Trophoblast cell (in vitro differentiated cells and primary cell): ENCODE data around the gene PTPN23.

Experiments
- DNase-seq, 2 donors: peaks; one replicate each; pipeline ENCODE4 v3.0.0-alpha.2; 2016
- H2AFZ ChIP-seq: 2 replicates; pipeline ENCODE4 v1.6.1; 2013; ENCODE audit warnings: low read length, moderate library complexity, mild to moderate bottlenecking; ENCODE audit not compliant: insufficient read depth, poor library complexity
- H2AK5ac ChIP-seq: 2 replicates; pipeline ENCODE4 v1.6.1; 2013; ENCODE audit warnings: mild to moderate bottlenecking, low read length
- H2BK120ac ChIP-seq: 2 replicates; pipeline ENCODE4 v1.6.1; 2013; ENCODE audit warnings: low read length, mild to moderate bottlenecking, moderate library complexity; ENCODE audit not compliant: insufficient read depth, poor library complexity
- H2BK12ac ChIP-seq: 2 replicates; pipeline ENCODE4 v1.6.1; 2013; ENCODE audit warnings: mild to moderate bottlenecking, low read length, moderate library complexity
- H2BK5ac ChIP-seq: 2 replicates; pipeline ENCODE4 v1.6.1; 2013; ENCODE audit warnings: low read length, low read depth, moderate library complexity, mild to moderate bottlenecking; ENCODE audit not compliant: poor library complexity
- H3K14ac ChIP-seq: 2 replicates; pipeline ENCODE4 v1.6.1; 2013; ENCODE audit warnings: mild to moderate bottlenecking, low read length
- H3K18ac ChIP-seq: 2 replicates; pipeline ENCODE4 v1.6.1; 2013; ENCODE audit warnings: mild to moderate bottlenecking, low read length
- H3K23ac ChIP-seq: 2 replicates; pipeline ENCODE4 v1.6.1; 2013; ENCODE audit warnings: low read length
- H3K27ac ChIP-seq: 2 replicates; pipeline ENCODE4 v1.5.1; 2013; ENCODE audit warnings: low read depth, mild to moderate bottlenecking, inconsistent platforms, low read length, moderate library complexity
- H3K27me3 ChIP-seq: 2 replicates; pipeline ENCODE4 v1.6.1; 2013; ENCODE audit warnings: inconsistent platforms, mild to moderate bottlenecking, low read length, moderate library complexity; ENCODE audit not compliant: insufficient read depth
- H3K36me3 ChIP-seq, 2 experiments: 1 replicate in 1 of 2; 2 replicates in 1 of 2; pipeline ENCODE4 v1.6.1; 2013; ENCODE audit warnings: low read length in 2 of 2, mild to moderate bottlenecking in 2 of 2, moderate library complexity in 1 of 2; ENCODE audit not compliant: insufficient read depth in 2 of 2, control insufficient read depth in 1 of 2
- H3K4ac ChIP-seq: 2 replicates; pipeline ENCODE4 v1.6.1; 2013; ENCODE audit warnings: low read depth, mild to moderate bottlenecking, low read length, moderate library complexity
- H3K4me1 ChIP-seq, 2 experiments: 1 replicate in 1 of 2; 2 replicates in 1 of 2; pipeline ENCODE4 v1.6.1; 2013; ENCODE audit warnings: low read length in 2 of 2, mild to moderate bottlenecking in 2 of 2, moderate library complexity in 1 of 2; ENCODE audit not compliant: insufficient read depth in 2 of 2, control insufficient read depth in 1 of 2
- H3K4me2 ChIP-seq: 2 replicates; pipeline ENCODE4 v1.6.1; 2013; ENCODE audit warnings: inconsistent platforms, mild to moderate bottlenecking, low read length, moderate library complexity
- H3K4me3 ChIP-seq: 2 replicates; pipeline ENCODE4 v1.5.1; 2013; ENCODE audit warnings: mild to moderate bottlenecking, low read depth, low read length, inconsistent platforms
- H3K79me1 ChIP-seq: one replicate; pipeline ENCODE4 v1.6.1; 2013; ENCODE audit warnings: low read length
- H3K79me2 ChIP-seq: 2 replicates; pipeline ENCODE4 v1.6.1; 2013; ENCODE audit warnings: low read length, mild to moderate bottlenecking; ENCODE audit not compliant: control insufficient read depth, insufficient read depth, poor library complexity
- H3K9ac ChIP-seq: 2 replicates; pipeline ENCODE4 v1.6.1; 2013; ENCODE audit warnings: mild to moderate bottlenecking, low read length
- H3K9me3 ChIP-seq: 2 replicates; pipeline ENCODE4 v1.6.1; 2013; ENCODE audit warnings: low read depth, mild to moderate bottlenecking, control low read depth, inconsistent platforms, low read length; ENCODE audit not compliant: insufficient read depth
- H4K12ac ChIP-seq: 2 replicates; pipeline ENCODE4 v1.6.1; 2013; ENCODE audit warnings: low read depth, mild to moderate bottlenecking, low read length, moderate library complexity
- H4K8ac ChIP-seq: 2 replicates; pipeline ENCODE4 v1.6.1; 2013; ENCODE audit warnings: low read depth, mild to moderate bottlenecking, low read length, moderate library complexity
- H4K91ac ChIP-seq: one replicate; pipeline ENCODE4 v1.6.1; 2013; ENCODE audit warnings: low read depth, mild to moderate bottlenecking, low read length, moderate library complexity
- WGBS: extraction: QIAGEN DNeasy Blood & Tissue Kit; methylation state at CpG from one replicate; pipeline ENCODE4 v1.1.7; 2013; ENCODE audit warnings: missing lambda C conversion rate; ENCODE audit not compliant: insufficient read length, insufficient coverage; ENCODE audit errors: extremely low coverage; 5-methylcytosine and 5-hydroxymethylcytosine counted together

The PTPN23 gene

DNA sequence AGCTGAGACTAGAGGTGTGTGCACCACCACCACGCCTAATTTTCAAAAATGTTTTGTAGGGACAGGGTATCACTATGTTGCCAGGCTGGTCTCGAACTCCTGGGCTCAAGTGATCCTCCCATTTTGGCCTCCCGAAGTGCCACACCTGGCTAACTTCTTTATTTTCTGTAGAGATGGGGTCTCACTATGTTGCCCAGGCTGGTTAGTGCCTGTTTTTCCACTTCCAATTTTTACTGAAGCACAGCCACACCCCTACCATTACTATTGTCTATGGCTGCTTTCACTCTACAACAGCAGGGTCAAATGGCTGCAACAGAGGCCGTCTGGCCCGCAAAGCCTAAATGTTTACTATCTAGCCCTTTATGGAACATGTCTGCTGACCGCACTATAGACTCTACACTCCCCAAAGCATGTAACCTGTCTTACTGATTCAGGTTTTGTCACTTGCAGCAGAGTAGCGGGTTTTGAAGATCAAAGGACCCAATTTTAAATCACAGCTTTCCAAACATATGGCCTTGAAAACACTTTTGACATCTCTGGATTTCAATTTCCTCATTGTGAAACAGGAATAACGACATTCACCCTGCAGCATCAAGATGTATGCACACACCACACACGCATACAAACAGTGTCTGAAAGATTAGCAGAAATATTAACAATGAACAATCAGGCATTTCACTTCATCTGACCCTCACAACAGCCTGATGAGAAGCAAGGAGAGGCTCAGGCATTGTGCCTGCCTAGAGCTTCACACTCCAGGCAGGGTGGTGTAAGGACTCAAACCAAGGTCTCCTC lies 48.9 kb downstream of the PTPN23 start:
- Histone ChIP-seq H4K12ac (no peak overlapping the region), H3K4me1 (peaks cover 3 to 9% of the 10 kb centered on the region in 2 experiments), H3K4ac (no peak overlapping the region), H2BK120ac (no peak overlapping the region), H3K9ac (no peak overlapping the region), H3K27ac (no peak overlapping the region), H3K23ac (no peak overlapping the region), H3K79me2 (no peaks in the 10 kb centered on the region), H2AFZ (no peak overlapping the region), H2BK12ac (no peak overlapping the region), H3K18ac (no peak overlapping the region), H4K91ac (no peak overlapping the region), H2BK5ac (no peak overlapping the region), H3K36me3 (peaks cover 13 to 24% of the 10 kb centered on the region in 2 experiments), H3K27me3 (no peaks in the 10 kb centered on the region), H3K9me3 (peaks cover 3% of the 10 kb centered on the region), H4K8ac (no peak overlapping the region), H3K4me3 (no peak overlapping the region), H2AK5ac (no peak overlapping the region), H3K4me2 (no peak overlapping the region), H3K14ac (no peak overlapping the region), H3K79me1 (no peaks in the 10 kb centered on the region)
- WGBS, result no CpG with 5 or more reads among the region's 9 CpGs
- DNase-seq, result peak in 1 of 2 donors; percentile 80

- Histone ChIP-seq H2BK5ac (no peak overlapping the region), H3K79me2 (no peaks in the 10 kb centered on the region), H2BK12ac (no peak overlapping the region), H3K36me3 (peaks cover 13 to 25% of the 10 kb centered on the region in 2 experiments), H3K9me3 (peaks cover 3% of the 10 kb centered on the region), H3K27me3 (no peaks in the 10 kb centered on the region), H3K9ac (no peak overlapping the region), H2AK5ac (no peak overlapping the region), H2BK120ac (no peak overlapping the region), H3K79me1 (no peaks in the 10 kb centered on the region), H3K4me3 (no peak overlapping the region), H3K4ac (no peak overlapping the region), H3K18ac (no peak overlapping the region), H3K27ac (no peak overlapping the region), H4K91ac (no peak overlapping the region), H3K4me2 (no peak overlapping the region), H3K14ac (no peak overlapping the region), H3K23ac (no peak overlapping the region), H2AFZ (no peak overlapping the region), H3K4me1 (peaks cover 3 to 9% of the 10 kb centered on the region in 2 experiments), H4K8ac (no peak overlapping the region), H4K12ac (no peak overlapping the region)
- WGBS, result no CpG with 5 or more reads among the region's 7 CpGs
- no peak for DNase-seq
Observed at GRCh38 chr3:47430606-47431005, 49.8 kb downstream of the PTPN23 start.

DNA sequence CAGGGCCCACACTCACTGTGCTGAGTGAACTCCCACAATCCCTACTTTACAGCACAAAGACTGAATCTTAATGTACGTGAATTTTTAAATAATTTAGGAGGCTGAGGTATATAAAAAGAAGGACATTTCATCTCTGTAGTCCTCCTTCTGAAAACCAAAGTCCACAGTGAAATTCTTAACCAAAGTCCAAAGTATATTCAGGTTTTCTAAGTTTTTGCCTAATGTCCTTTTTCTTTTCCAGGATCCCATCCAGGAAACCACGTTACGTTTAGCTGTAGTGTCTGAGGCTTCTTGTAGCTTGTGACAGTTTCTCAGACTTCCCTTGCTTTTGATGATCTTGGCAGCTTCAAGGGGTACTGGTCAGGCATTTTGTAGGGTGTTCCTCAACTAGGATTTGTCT lies 50.4 kb downstream of the PTPN23 start:
- H2AFZ ChIP-seq, result no peak overlapping the region
- H3K4me1 ChIP-seq, result peaks cover 3 to 9% of the 10 kb centered on the region in 2 experiments
- H3K4ac ChIP-seq, result no peak overlapping the region
- H3K79me1 ChIP-seq, result no peaks in the 10 kb centered on the region
- H2BK5ac ChIP-seq, result no peak overlapping the region
- no peak overlapping the region for H4K8ac ChIP-seq
- H3K18ac ChIP-seq, result no peak overlapping the region
- H2BK12ac ChIP-seq, result no peak overlapping the region
- H3K4me3 ChIP-seq, result no peak overlapping the region
- H3K36me3 ChIP-seq, result peaks cover 13 to 22% of the 10 kb centered on the region in 2 experiments
- H3K9me3 ChIP-seq, result peaks cover 3% of the 10 kb centered on the region
- no peak overlapping the region for H4K12ac ChIP-seq
- H2AK5ac ChIP-seq, result no peak overlapping the region
- no peaks in the 10 kb centered on the region for H3K27me3 ChIP-seq
- no CpG with 5 or more reads among the region's 3 CpGs for WGBS
- H3K23ac ChIP-seq, result no peak overlapping the region
- H3K27ac ChIP-seq, result no peak overlapping the region
- H3K14ac ChIP-seq, result no peak overlapping the region
- no peak overlapping the region for H2BK120ac ChIP-seq
- no peak overlapping the region for H4K91ac ChIP-seq
- no peaks in the 10 kb centered on the region for H3K79me2 ChIP-seq
- H3K4me2 ChIP-seq, result no peak overlapping the region
- DNase-seq, result no peak
- no peak overlapping the region for H3K9ac ChIP-seq

DNA sequence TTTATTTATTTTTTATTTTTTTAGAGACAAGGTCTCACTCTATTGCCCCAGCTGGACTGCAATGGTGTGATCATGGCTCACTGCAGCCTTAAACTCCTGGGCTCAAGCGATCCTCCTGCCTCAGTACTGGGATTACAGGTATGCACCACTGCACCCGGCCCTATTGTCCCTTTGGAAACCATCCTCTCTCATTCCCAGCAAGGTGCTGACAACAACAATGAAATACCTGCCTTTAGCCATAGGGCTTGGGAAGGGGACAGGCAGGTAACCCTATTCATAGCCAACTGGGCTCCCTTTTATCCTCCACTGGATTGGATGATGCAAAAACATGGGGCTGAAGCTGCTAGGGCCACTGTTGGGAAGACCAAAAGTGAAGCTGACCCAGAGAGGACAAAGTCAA lies 51.9 kb downstream of the PTPN23 start:
- Histone ChIP-seq H3K14ac (no peak overlapping the region), H3K79me2 (no peaks in the 10 kb centered on the region), H2AFZ (no peak overlapping the region), H3K4me1 (peaks cover 3 to 9% of the 10 kb centered on the region in 2 experiments), H3K9ac (peak overlapping the region; percentile 19), H4K91ac (no peak overlapping the region), H2BK12ac (no peak overlapping the region), H3K9me3 (peaks cover 3% of the 10 kb centered on the region), H4K8ac (no peak overlapping the region), H3K79me1 (no peaks in the 10 kb centered on the region), H3K27ac (no peak overlapping the region), H4K12ac (no peak overlapping the region), H3K4me3 (no peak overlapping the region), H3K4me2 (no peak overlapping the region), H3K23ac (peak overlapping the region; percentile 18), H2AK5ac (no peak overlapping the region), H3K18ac (no peak overlapping the region), H3K36me3 (peaks cover 11 to 13% of the 10 kb centered on the region in 2 experiments), H2BK5ac (no peak overlapping the region), H3K27me3 (no peaks in the 10 kb centered on the region), H3K4ac (no peak overlapping the region), H2BK120ac (no peak overlapping the region)
- no CpG with 5 or more reads among the region's 2 CpGs for WGBS
- DNase-seq, result no peak
